GM19468 (cell line): Measurements from ENCODE around the gene LUC7L2.
"Not testable (repeated sequence)": the region's sequence is repeated elsewhere in the genome, so short reads cannot be mapped to it uniquely, and the experiment has no call there.

Experiments
- ATAC-seq: cut with Tn5 transposase; IDR thresholded peaks from one replicate; pipeline ENCODE4 v1.9.1; 2021; ENCODE audit warnings: mild to moderate bottlenecking, moderate library complexity, moderate number of reproducible peaks; ENCODE audit not compliant: unreplicated experiment; ENCODE audit errors: extremely low read depth

Gene LUC7L2

DNA sequence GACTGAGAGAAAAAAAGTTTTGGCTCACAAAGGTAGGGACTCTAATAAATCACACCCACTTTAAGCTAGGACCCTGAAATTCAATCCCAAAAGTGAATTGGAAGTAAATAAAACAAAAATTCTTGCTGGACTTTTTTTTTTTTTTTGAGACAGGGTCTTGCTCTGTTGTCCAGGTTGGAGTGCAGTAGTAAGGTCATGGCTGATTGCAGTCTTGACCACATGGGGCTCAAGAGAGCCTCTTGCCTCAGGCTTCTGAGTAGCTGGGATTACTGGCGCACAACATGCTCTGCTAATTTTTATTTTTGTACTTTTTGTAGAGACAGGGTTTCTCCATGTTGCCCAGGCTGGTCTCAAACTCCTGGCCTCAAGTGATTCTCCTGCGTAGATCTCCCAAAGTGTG, 5.0 kb upstream of the LUC7L2 start:
- no peak for ATAC-seq

DNA sequence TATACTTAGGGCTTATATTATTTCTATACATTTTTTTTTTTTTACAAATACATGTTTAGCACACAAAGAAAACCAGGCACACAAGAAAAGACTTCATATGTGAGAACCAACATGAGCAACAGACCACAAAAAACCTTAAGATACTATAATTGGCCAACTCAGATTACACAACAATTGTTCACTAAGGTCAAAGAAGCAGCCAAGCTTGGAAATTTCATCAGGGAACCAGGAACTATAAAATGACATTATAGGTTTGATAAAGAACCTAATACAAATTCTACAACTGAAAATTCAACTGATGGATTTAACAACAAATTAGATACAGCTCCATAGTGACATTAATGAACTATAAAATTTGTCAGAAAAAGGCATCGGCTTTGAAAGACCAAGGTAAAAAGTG, 4.4 kb upstream of the LUC7L2 start:
- ATAC-seq: no peak

DNA sequence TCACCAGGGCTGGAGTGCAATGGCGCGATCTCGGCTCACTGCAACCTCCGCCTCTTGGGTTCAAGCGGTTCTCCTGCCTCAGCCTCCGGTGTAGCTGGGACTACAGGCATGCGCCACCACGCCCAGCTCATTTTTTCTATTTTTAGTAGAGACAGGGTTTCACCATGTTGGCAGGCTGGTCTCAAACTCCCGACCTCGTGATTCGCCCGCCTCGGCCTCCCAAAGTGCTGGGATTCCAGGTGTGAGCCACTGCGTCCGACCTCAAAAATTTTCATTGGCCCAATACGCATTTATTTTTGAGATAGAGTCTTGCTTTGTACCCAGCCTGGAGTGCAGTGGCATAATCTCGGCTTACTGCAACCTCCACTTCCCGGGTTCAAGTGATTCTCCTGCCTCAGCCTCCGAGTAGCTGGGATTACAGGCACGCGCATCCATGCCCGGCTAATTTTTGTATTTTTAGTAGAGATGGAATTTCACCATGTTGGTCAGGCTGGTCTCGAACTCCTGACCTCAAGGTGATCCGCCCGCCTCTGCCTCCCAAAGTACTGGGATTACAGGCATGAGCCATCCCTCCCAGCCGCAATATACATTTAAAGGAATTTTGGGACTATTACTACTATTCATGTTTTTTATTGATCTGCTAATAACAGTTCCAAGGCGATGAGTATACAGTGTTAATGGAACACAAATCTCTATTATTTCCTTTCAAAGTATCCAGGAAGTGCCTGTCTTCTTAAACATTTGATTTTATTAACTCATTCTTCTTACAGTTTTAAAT, 1.8 kb upstream of the LUC7L2 start:
- ATAC-seq: not testable (repeated sequence)

DNA sequence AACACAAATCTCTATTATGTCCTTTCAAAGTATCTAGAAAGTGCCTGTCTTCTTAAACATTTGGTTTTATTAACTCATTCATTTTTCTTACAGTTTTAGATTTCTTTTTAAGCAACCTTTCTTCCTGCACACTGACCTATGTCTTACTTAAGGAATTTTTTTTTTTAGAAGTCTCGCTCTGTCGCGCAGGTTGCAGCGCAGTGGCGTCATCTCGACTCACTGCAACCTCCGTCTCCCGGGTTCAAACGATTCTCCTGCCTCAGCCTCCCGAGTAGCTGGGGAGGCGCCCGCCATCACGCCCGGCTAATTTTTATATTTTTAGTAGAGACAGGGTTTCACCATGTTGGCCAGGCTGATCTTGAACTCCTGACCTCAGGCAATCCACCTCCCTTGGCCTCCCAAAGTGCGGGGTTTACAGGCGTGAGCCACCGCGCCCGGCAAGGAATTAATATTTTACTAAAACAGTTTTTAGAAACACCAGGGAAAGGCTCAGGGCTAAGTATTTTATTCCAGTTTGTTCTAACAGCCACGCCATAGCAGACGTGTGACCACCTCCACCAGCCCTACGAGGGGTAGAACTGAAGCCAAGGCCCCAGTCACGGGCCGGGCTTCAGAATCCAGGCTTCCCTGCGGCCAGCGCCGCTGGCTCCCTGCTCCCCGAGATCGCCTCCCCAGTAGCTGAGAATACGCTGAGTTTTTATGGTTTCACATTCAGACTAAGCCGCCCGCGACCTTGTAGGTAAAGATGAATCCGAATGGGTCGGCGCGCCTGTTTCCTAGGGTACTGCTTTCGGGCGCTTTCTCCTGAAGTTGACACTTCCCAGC, 941 bp upstream of the LUC7L2 start:
- no peak for ATAC-seq

- ATAC-seq: peak; percentile 51
Measured at GRCh38 chr7:139360210-139360947, 685 bp downstream of the LUC7L2 start.

GRCh38 chr7:139360948-139361307, 1.2 kb downstream of the LUC7L2 start:
- no peak for ATAC-seq

GRCh38 chr7:139361523-139361922, 1.8 kb downstream of the LUC7L2 start:
- no peak for ATAC-seq

DNA sequence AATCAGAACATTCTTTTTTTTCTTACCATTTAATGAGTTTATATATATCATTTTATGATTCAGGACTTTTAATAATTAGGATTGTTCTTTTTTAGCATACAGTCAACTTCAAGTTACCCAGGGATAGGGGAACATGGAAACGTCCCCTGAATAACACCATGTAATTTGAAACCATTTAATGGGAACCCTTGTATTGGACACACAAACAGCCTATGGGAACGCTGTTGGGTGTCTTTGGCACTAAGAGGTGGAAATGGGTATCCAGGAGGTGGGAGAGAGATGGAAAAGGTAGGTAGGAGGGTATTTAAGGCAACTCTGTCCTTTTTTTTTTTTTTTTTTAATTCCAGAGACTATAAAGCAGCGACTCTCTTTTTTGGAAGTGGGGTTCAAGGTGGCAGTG, 2.6 kb downstream of the LUC7L2 start:
- no peak for ATAC-seq

DNA sequence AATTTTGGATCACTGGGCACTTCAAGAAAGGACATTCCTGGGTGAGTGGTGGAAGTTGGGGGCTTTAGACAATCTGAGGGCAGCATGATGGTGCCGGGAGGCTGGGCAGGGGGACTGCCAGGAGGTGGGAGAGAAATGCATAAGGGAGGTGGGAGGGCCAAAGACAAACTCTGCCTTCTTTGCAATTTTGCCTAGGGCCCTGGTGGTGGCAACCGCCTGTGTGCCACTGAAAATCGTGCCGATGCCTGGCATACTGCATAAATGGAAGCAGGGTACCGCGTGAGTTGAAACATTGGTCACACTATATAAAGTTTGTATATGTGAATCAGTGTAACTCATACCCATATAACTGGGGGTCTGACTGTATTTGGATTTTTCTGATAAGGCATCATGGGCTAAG, 3.3 kb downstream of the LUC7L2 start:
- no peak for ATAC-seq

GRCh38 chr7:139365336-139365735, 5.6 kb downstream of the LUC7L2 start:
- ATAC-seq: no peak

DNA sequence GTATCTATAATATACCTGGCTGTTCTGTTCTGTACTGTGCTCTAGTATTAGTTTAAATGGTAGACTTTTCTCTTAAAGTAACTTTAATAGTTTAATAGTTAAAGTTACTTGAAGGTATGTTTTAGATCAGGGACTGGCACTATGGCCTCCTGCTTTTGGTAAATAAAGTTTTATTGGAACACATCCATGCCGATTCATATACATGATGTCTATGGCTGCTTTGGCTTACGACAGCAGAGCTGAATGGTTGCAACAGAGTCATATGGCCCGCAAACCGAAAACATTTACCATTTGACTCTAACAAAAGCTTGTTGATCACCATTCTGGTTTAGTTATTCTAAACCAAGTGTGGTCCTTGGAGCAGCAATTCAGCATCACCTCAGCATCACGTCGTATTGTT, 6.7 kb downstream of the LUC7L2 start:
- ATAC-seq: no peak

DNA sequence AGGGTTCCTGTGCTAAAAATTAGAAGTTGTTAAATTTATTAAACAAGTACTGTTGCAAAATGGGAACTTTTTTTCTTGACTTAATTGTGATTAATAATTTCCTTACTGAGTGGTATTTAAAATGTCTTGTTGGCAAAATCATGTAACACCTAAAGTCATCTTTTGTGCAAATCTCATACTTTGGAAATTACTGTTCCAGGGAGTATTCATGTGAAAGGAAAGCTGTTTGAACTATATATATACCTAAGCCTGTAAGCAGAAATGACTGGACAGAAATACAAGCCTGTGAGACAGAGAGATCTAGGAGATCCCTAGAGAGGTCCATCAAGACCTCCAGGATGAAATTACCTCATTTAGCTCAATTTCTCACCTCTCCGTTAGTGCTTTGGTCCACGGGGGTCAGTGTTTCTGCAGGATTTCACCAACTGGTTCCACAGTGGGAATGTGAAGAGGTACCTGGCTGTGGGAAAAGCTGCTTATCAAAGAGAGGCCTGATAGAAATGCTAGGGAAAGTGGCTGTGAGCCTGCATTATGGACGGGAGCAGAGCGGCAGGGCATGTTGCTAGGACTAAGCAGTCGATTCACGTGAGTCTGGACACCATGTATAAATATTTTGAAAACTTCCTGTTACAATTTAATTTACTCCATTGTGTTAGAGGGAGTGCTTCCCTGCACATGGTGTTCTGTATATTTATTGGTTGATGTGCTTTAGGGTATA, 7.9 kb downstream of the LUC7L2 start:
- no peak for ATAC-seq

GRCh38 chr7:139370301-139370942, 10.7 kb downstream of the LUC7L2 start:
- no peak for ATAC-seq

DNA sequence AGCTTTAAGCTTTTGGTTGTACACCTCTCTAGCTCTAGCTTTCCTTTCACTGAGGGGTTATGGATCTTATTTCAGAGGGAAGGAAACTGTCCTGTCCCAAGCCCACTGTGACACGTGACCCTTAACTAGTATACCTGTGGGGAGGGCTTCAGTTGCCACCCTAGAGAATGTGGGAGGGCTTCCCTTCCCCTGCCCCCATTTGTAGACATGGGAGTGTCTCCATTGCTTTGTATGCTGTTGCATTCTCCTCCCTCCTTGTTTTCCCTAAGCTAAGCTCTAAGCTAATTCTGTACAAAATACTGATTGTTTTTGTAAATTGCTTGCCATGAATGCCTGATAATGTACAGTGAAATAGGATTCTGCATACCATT, 11.2 kb downstream of the LUC7L2 start:
- no peak for ATAC-seq

GRCh38 chr7:139374246-139374645, 14.6 kb downstream of the LUC7L2 start:
- no peak for ATAC-seq

DNA sequence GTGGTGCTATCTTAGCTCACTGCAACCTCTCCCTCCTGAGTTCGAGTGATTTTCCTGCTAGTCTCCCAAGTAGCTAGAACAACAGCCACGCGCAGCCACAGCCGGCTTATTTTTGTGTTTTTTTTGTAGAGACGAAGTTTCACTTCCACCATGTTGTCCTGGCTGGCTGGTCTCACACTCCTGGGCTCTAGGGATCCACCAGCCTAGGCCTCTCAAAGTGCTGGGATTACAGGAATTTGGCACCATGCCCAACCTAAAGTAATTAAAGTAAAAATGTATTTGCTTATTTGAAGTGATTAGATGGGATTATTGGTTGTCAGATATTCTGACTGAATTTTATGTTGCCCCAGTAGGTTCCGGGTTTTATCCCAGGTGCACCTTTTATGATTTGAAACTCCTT, 22.7 kb downstream of the LUC7L2 start:
- ATAC-seq: no peak

DNA sequence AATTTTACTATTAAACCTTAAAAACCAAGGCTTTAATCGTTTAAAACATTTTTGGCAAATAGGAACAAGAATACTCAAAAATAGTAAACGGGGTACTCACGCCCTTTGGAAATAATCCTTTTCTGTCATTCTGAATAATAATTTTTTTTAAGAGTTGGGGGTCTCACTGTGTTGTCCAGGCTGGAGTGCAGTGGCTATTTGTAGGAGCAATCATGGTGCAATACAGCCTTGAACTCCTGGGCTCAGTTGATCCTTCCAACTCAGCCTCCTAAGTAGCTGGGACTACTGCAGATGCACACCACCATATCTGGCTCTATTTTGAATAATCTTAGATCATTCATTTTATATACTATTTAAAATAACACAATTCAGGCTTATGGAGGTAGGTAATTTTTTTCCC, 24.9 kb downstream of the LUC7L2 start:
- no peak for ATAC-seq

GRCh38 chr7:139387594-139387993, 27.9 kb downstream of the LUC7L2 start:
- ATAC-seq: no peak

DNA sequence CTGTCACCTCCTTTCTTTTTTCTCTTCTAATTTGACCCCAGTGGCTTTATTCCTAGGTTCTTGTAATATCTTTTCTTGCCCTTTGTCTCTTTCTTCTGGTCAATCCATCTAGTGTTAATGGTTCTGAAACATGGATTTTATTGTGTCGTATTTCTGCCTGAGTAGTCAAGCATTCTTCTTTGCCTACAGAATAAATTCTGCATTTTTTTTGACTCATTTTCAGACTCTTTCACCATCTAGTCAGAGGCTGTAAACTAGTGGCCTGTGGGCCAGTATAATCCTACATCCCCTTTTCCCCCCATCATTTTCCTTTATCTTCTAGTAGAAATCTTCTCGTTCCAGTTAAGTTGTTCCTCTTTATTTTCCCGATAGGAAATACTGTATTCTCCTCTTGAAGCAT, 29.4 kb downstream of the LUC7L2 start:
- no peak for ATAC-seq

- ATAC-seq: no peak
Measured at GRCh38 chr7:139389774-139390173, 30.1 kb downstream of the LUC7L2 start.
